ENCODE measurements around the gene CFAP210.
"Not testable (repeated sequence)": the region's sequence is repeated elsewhere in the genome, so short reads cannot be mapped to it uniquely, and the experiment has no call there.

The CFAP210 gene

GRCh38 chr2:169711751-169712509 is 17.7 kb upstream of the CFAP210 start:
- no peak for DNase-seq

DNA sequence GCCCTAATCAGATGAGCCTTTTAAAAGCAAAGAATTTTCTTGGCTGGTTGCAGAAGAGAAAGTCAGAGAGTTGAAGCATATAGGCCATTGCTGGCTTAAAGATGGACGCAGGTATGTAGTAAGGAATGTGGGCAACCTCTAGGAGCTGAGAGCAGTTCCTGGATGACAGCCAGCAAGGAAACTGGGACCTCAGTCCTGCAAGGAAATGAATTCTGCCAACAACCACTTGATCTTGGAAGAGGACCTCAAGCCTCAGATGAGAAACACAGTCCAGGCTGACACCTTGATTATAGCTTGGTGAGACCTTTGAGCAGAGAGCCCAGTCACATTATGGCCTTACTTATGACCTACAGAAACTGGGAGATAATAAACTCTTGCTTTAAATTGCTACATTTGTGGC is 15.8 kb upstream of the CFAP210 start:
- DNase-seq, result no peak

GRCh38 chr2:169709331-169709730 is 15.1 kb upstream of the CFAP210 start:
- no peak for DNase-seq

DNA sequence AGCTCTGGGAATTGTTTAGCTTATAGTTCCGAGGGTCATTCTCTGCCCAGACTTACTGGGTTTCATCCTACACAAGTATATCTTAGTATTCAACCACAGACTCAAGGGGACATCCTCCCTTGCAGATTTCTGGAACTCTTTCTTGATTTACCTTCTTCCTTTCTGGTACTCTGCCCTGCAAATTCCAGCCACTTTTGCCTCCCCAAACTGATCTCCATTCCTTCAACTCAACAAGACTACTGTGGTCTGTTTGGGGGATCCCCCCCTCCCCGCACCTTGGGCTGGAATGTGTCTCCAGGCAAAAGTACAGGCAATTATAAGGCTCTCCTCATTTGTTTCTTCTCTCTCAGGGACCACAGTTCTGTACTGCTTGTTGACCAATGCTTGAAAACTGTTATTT is 13.4 kb upstream of the CFAP210 start:
- no peak for DNase-seq

GRCh38 chr2:169705927-169706326 is 11.7 kb upstream of the CFAP210 start:
- no peak for DNase-seq

- no peak for DNase-seq
These were observed 10.0 kb upstream of the CFAP210 start for GRCh38 chr2:169704160-169704708.

GRCh38 chr2:169702996-169703395 is 8.8 kb upstream of the CFAP210 start:
- no peak for DNase-seq

GRCh38 chr2:169699173-169699572 is 5.0 kb upstream of the CFAP210 start:
- not testable (repeated sequence) for DNase-seq

DNA sequence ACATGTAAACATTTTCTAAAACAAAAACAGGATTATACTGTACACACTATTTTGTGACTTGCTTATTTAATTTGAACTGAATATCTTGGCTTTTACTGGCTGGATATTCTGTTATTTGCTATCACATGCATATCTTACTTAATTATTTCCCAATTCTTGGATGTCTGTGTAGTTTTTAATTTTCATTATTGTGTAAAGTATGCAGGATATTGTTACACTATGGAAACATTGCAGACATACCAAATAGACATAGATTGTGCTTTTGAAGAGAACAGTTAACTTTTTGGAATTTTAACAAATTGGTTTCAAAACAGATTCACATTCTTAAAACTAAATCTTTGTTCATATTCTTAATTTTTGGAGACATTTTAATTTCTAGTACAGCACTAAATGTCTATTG is 2.2 kb upstream of the CFAP210 start:
- no peak for DNase-seq

GRCh38 chr2:169694894-169695260 is 672 bp upstream of the CFAP210 start:
- no peak for DNase-seq

GRCh38 chr2:169693360-169693759 is 845 bp downstream of the CFAP210 start:
- no peak for DNase-seq

DNA sequence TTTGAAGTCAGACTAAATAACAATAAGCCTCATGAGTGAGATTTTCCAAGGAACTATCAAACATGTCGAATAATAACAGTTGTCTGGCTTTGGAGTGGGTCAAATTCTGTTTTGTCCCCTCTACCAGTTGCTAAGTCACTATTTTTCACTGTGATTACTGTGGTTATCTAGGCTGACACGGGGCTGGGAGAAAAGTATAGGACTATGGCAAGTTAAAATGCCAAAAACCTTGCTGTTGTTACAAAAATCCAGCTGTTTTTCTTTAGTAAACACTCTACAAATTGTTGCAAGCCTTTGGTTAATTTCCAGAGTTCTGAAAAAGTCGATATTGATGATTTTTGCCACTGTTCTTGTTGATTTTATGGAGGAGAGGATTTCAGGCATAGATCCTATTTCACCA is 1.5 kb downstream of the CFAP210 start:
- no peak for DNase-seq

DNA sequence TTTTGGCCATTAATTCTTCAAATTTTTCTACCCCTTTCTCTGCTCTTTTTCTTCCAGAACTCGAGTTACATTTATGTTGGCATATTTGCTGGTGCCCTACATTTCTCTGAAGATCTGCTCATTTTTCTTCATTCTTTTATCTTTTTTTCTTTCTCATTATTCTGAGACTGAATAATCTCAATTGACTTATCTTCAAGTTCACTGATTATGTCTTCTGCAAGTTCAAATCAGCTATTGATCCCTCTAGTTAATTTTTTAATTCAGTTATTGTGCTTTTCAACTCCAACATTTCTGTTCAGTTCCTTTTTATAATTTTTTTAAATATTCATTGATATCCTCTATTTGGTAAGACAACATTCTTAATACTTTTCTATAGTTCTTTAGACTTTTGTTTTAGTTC is 3.2 kb downstream of the CFAP210 start:
- no peak for DNase-seq

GRCh38 chr2:169687943-169688342 is 6.3 kb downstream of the CFAP210 start:
- DNase-seq, result not testable (repeated sequence)

DNA sequence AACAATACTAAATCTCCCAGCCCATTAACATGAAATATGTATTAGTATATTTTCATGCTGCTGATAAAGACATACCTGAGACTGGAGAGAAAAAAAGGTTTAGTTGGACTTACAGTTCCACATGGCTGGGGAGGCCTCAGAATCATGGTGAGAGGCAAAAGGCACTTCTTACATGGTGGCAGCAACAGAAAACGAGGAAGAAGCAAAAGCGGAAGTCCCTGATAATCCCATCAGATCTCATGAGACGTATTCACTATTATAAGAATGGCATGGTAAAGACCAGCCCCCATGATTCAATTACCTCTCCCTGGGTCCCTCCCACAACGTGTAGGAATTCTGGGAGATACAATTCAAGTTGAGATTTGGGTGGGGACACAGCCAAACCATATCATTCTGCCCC is 7.4 kb downstream of the CFAP210 start:
- DNase-seq, result not testable (repeated sequence)

DNA sequence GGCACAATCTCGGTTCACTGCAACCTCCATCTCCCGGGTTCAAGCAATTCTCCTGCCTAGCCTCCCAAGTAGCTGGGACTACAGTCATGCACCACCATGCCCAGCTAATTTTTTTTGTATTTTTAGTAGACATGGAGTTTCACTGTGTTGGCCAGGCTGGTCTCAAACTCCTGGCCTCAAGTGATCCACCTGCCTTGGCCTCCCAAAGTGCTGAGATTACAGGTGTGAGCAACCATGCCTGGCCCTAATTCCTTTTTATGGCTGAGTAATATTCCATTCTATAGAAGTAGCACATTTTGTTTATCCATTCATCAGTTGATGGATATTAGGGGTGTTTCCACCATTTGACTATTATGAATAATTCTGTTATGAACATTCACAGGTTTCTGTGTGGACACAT is 9.5 kb downstream of the CFAP210 start:
- DNase-seq, result not testable (repeated sequence)

DNA sequence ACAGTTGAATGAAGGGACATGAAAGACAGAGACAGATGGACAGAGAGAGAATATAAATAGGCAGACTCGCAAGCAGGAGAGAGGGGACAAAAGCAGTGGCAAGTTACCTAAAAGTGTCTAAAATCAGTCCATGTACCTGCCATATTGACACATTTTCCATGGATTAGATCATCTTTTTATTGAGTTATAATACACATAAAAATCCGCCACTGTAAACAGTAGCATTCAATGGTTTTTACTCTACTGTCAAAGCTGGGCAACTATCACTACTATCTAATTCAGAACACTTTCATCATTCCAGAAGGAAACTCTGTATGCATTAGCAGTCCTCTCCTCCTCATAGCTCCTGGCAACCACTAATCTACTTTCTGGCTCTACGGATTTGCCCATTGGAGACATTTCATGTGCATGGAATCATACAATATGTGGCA is 10.1 kb downstream of the CFAP210 start:
- DNase-seq, result no peak

- no peak for DNase-seq
These were observed 10.6 kb downstream of the CFAP210 start for GRCh38 chr2:169683425-169684134.

DNA sequence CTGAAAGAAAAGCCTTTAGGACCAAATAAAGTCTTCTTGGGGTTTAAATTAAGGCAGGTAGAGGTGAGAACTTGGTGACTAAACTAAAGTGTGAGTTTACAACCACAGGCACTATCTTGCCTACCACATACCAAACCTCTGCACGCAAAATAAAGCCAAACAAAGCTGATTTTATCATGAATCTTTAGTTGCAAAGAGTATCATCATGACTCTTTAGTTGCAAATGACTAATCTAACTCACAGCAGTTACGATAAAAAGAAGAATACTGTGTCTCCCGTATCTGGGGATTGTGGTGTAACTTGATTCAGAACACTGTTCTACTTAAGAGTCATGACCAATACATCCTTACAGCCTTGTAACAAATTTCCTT is 11.2 kb downstream of the CFAP210 start:
- no peak for DNase-seq

GRCh38 chr2:169676850-169677249 is 17.4 kb downstream of the CFAP210 start:
- DNase-seq, result no peak

DNA sequence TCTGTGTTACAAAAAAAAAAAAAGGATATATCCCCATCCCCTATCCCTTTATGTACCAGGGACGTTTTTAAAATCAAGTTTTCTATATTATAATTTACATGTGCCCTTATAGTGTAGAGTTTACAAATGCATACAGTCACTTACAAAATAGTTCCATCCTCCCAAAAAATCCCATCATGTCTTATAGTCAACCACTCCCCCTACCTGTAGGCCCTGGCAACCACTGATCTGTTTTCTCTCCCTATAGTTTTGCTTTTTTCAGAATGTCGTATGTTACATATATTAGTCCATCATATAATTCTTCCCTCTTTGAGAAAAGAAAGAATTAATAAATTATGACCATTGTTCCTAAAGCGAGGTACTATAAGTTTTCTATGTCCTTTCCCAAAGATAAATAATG is 17.8 kb downstream of the CFAP210 start:
- no peak for DNase-seq

DNA sequence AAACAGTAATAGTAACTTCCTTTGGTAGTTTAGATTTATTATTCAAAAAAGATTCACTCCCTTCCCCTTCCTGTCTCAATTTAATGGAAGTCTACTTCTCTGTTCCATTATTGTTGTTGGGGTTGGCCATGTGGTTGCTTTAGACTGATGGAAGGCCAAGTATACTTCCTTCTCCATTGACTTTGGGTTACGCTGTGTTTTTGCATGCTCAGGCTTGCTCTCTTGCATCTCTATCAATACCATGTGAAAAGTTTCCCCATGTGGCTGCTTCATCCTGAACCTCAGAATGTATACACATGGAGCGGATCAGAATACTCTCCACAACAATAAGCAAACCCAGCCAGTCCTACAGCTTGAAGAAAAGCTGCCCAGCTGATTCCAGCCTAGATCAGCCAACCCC is 20.3 kb downstream of the CFAP210 start:
- no peak for DNase-seq

DNA sequence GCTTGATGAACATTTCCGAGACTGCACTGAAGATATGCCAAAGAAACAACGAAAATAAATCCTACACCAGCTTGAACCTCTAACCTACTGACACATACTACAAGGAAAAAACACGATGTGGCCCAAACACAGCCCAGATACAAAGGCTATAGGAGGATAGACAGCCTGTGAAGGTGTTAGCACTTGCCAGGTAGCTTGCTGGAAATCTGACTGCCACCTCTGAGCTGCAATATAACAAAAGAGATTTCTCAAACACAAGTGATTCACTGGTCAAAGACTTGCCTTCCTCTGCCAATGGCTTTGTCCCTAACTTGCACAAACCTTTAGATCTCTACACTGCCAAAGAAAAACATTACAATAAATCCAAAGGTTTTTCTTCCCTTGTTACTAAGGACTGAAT is 21.1 kb downstream of the CFAP210 start:
- DNase-seq, result no peak

- no peak for DNase-seq
These were observed 21.8 kb downstream of the CFAP210 start for GRCh38 chr2:169672406-169672805.
